IPS-11a (cell line): Measurements from ENCODE around the gene PLEKHM2.

Source experiments
- H3K4me3 ChIP-seq: one replicate; pipeline ENCODE4 v1.5.1; 2013; ENCODE audit warnings: low read depth, low read length, control low read depth

The PLEKHM2 gene

DNA sequence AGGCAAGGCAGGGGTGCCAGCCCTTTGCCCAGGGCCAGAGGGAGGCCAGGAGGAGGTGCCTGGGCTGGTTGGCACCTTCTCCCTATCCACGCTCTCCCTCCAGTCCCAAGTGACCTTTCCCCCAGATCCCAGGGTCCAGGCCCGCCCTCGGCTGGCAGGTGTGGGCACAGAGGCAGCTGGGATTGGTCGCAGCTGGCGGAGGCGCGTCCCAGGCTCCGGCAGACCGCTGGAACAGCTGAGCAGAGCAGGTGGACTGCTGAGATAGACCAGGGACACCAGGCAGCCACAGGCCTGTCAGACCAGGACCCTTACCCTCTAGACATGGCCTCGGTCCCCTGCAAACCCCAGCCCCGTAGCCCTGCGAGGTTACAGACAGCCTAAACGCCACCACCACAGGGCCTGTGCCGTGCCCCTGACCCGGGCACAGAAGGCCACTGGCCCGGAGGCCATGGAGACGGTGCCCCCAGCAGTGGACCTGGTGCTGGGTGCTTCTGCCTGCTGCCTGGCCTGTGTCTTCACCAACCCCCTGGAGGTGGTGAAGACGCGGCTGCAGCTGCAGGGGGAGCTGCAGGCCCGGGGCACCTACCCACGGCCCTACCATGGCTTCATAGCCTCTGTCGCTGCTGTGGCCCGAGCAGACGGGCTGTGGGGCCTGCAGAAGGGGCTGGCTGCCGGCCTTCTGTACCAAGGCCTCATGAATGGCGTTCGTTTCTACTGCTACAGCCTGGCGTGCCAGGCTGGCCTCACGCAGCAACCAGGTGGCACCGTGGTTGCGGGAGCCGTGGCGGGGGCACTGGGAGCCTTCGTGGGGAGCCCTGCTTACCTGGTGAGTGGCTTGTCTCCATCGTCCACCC is 52.1 kb downstream of the PLEKHM2 start, which contains the start of gene SLC25A34:
TSS of gene SLC25A34 (plus strand) at position 221 of the 854 bp plus-strand sequence. CDS start at position 449, 228 bp downstream.
- no peak within 1 kb of the TSS for H3K4me3 ChIP-seq

DNA sequence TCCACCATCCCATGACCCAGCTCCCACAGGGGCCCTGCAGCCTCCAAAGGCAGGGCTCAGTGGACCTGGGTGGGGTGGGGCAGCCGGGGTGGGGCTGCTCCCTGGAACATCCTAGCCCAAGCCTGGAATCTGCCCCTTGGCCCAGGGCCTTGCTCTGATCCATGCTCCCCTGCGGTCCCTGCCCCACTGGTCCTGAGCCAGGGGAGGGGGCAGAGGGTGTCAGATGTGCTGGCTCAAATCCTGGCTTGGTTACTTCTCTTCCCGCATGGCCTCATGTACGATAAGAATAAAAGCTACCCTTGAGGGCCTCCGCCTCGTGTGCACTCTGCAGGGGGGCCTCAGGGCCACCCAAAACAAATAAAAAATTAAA is 52.8 kb downstream of the PLEKHM2 start:
- no peak overlapping the region for H3K4me3 ChIP-seq

DNA sequence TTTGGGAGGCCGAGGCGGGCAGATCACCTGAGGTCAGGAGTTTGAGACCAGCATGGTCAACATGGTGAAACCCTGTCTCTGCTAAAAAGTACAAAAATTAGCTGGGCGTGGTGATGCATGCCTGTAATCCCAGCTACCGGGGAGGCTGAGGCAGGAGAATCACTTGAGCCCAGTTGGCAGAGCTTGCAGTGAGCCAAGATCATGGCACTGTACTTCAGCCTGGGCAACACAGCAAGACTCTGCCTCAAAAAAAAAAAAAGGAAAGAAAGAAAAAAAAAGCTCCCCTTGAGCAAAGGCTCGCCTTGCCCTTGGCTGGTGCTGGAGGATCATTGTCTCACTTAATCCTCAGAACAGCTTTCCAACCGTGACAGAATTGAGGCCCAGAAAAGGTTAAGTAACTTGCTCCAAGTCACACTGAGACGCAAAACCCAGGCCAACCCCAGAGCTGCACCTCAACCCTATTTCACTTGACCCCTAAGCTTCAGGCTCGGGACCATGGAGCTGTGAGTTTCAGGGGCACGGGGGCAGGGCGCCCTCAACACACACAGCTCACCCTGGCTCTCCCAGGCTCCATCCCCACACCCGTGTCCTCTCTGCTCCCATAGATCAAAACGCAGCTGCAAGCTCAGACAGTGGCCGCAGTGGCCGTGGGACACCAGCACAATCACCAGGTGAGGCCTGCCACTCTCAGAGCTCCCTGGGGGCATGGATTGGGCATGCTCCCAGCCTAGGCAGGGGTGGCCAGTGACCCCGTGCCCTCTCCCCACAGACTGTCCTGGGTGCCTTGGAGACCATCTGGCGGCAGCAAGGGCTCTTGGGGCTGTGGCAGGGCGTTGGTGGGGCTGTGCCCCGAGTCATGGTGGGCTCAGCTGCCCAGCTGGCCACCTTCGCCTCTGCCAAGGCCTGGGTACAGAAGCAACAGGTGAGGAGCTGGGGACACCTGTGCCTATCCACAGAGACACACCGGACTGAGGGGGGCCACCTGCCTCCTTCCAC is 53.5 kb downstream of the PLEKHM2 start:
- H3K4me3 ChIP-seq: no peak overlapping the region

DNA sequence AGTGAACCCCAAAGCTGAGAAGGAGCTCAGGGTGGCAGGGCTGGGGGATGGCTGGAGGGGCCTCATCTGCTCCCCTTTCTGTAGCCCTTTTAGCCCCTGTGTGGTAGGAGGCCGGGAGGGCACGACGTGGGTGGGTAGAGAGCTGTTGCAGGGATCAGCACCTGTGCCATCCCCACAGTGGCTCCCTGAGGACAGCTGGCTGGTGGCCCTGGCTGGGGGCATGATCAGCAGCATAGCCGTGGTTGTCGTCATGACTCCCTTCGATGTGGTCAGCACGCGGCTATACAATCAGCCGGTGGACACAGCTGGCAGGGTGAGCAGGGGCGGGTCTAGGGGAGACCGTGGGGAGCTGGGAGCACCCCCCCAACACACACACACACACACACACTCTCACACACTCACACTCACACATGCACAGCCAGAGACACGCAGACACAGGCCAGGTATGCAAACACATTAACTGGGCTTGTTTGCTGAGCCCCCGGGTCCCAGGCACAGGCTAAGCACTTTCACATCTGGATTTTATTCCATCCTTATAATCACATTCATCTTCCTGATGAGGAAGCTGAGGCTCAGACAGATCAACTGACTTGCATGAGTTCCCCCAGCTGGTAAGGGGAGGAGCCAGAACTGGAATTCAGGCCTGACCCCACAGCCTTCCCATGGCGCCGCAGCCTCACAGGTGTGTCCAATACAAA is 54.4 kb downstream of the PLEKHM2 start:
- H3K4me3 ChIP-seq: no peak overlapping the region

DNA sequence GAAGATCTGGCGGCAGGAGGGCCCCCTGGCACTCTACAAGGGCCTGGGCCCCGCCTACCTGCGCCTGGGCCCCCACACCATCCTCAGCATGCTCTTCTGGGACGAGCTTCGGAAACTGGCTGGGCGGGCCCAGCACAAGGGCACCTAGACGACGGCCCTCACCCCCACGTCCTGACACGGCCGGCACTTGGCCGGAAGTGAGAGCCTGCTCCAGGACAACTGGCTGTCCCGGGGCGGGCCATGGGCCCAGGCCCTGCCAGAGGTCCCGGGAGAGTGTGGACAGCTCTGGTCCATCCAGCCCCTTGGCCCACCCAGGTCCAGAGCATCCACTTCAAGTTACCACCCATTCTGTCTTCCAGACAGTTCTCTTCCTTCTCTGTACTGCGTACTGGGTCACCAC is 55.1 kb downstream of the PLEKHM2 start:
- H3K4me3 ChIP-seq: no peak overlapping the region

DNA sequence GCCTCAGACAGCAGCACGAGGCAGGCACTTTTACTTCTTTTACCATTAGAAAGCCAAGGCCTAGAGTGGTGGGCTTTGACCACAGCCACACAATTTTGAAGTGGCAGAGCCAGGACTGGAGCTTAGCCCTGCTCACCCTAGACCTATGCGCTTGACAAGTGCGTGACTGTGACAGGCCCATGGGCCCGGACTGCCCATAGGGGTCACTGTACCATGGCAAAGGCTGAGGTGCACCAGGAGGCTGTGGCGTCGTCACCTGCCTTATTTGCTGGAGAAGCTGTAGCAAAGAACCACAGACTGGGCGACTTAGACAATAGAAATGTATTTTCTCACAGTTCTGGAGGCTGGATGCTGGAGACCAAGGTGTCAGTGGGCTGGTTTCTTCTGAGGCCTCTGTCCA is 55.6 kb downstream of the PLEKHM2 start:
- H3K4me3 ChIP-seq: no peak overlapping the region

DNA sequence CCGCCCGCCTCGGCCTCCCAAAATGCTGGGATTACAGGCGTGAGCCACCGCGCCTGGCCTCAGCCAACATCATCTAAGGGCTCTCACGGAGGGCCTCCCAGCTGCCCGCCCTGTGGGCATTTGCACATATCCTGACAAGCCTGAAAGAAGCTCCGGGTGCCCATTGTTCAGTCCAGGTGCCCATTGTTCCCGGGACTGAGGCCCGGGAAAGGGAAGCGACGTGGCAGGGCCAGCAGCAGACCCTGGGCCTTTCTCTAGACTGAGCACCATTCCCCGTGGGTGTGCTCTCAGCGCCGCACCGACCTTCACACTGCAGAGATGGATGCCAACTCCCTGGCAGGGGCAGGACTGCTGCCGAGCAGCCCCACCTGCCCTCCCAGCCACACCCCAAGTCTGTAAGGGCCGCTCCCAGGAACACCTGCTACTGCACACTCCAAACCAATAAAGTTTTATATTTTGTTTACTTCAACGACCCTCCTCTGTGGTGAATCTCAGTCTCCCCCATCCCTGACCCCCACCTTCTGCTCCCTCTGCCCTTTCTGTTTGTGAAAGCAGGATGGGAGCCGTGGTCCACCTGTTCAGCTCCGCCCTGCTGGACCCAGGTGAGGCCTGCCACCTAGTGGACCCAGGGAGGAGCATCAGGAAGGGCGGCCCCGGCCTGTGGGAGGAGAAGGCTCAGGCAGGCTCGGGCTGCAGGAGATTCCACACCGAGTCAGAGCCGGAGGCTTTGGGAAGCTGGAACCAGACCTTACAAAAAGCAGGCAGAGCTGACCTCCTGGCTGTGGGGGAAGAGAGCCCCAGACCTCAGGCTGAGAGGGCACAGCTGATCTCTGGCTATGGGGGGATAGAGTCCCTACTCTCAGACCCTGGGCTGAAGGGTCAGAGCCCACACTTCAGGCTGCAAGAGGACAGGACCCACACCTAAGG is 57.1 kb downstream of the PLEKHM2 start:
- no peak overlapping the region for H3K4me3 ChIP-seq

DNA sequence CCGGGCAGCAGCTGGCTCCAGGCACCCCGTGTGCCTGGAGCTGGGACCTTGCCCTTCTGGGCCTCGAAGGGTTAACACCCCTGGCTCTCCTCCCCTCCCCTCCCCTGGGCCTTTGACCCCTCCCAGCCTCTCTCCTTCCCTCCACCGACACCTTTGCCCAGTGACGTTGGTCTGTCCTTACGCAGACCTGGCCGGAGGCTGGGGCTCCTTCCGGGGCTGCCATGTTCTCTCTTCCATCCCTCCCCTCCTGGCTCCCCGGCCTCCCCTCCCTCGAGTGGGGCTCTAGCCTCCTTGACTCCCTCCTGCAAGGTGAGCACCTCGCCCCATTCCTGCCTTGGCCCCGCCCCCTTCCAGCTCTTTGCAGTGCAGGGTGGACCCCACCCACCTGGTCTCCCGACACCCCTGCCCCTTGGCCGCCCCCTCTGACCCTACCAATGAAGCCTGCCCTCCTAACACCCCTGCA is 58.2 kb downstream of the PLEKHM2 start, which contains the start of gene TMEM82:
TSS of gene TMEM82 (plus strand) at position 161 of the 463 bp plus-strand sequence. CDS start at position 222, 61 bp downstream.
- H3K4me3 ChIP-seq: no peak within 1 kb of the TSS

DNA sequence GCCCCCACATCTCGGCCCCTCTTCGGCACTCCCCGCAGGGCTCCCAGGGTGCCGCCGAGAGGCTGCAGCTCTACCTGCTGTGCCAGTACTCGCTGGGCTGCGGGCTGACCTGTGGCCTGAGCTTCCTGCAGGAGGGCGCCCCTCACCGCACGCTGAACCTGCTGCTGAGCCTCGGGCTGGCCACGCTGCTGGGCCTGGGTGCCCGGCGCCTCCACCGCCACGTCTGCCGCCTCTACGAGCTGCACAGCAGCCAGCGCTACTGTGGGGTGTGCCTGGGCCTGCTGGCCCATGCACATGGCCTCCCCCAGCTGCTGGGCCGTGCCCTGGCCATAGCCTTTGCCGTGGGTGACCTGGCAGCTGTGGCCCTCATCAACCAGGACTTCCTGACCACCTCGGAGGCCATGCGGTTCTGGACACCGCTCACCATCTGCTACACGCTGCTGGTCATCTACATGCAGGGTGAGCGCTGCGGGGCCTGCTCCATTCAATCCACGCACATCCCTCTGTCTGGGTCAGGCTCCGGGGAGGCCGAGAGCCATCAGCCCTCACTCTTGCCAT is 60.1 kb downstream of the PLEKHM2 start:
- H3K4me3 ChIP-seq: no peak overlapping the region

DNA sequence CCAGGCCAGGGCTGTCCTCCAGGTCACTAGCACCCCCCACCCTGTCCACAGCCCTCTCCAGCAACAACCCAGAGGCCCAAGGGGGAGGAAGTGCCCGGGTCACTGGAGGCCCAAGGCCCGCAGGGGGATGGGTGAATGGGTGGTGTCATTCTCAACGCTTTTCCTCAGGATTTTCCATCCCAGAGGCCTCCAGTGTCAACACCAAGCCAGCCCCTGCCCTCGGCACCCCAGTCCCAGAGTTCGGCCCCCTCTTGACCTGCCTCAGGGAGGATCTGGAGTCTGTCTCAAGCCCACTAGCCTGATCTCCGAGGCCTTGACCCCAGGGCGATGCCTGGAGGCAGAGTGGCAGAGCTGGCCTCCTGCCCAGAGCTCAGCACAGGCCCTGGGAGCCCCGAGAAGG is 63.3 kb downstream of the PLEKHM2 start:
- H3K4me3 ChIP-seq: no peak overlapping the region

DNA sequence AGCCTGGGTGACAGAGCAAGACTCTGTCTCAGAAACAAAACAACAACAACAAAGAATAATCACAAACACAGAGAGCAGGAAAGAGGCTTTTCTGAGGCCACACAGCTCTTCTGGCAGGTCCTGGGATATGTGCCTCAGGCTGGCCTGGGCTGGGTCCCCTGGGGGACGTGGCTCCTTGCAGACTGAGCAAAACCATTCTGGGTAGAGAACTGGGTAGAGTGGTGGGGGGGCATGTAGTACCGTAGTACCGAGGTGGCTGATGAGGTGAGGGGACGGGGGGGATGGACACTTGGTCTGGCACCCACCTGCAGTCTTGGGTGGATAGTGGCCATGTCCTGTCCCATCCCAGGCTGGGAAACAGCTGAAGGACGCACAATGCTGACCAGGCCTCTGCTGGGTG is 64.1 kb downstream of the PLEKHM2 start:
- H3K4me3 ChIP-seq: no peak overlapping the region

DNA sequence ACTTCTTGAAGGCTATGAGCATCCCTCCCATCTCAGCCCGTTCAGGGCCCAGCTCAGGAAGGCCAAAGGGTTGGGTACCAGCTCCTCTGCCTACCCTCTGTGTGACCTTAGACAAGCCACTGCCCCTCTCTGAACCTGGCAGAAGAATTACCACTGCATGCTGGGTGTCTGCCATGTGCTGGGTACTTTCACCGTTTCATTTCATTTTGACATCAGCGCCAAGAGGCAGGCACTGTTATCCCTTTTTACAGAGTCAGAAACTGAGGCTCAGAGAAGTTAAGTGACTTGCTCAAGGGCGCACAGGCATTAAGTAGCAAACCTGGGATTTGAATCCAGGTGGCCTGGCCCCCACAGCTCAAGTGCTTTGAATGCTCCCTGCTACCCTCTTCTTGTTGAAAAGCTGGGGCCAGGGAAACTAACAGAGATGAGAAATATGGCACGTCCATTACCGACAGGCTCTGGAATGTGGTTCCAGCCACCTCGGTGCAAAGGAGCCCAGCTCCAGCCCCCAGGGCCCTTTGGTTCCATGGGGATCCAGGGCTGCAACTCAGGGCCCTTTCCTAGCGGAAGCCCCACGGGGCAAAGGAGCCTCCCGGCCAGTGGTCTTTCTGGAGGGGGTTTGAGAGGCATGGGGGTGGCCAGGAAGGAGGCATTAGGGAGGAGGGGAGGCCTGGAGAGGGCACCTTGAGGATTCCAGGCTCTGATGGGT is 64.7 kb downstream of the PLEKHM2 start:
- H3K4me3 ChIP-seq: no peak overlapping the region

DNA sequence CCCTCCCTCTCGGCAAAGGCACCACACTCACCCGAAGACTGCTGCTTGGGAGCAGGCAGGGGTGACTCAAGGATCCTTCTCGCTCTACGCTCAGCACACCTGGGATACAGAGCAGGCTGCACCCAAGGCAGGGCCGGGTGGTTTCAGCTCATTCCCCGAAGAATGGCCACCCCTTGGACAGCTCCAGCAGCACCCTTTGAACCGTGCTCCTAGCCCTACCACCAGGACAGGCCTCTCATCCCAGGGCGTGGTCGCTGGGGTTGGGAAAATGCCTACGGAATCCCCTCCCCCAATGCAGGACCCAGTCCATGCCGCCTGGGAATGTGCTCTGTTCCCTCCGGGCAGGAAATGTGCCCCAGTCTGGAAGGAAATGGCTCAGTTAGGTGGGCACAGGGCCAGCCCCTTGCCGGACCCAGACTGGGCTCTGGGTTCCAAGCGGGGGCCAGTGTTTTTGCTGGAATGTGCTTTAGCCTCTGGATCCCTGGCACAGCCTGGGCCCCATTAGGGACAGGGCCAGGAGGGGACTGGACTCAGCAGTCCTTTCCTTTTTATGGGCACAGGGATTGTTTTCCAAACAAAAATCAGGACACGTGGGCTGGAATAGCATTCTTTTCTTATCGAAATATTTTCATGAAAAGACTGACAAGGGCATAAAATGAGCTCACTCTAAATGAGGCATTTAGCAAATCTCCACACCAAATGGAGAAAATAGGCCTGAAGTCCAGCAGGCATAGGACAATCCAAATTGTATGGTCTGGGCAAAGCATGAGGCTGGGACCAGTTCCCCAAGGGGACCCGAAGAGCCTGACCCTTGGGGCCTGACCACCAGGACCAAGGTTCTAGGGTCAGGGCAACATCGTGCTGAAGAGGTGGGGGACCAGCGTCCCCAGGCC is 65.5 kb downstream of the PLEKHM2 start:
- H3K4me3 ChIP-seq: no peak overlapping the region

DNA sequence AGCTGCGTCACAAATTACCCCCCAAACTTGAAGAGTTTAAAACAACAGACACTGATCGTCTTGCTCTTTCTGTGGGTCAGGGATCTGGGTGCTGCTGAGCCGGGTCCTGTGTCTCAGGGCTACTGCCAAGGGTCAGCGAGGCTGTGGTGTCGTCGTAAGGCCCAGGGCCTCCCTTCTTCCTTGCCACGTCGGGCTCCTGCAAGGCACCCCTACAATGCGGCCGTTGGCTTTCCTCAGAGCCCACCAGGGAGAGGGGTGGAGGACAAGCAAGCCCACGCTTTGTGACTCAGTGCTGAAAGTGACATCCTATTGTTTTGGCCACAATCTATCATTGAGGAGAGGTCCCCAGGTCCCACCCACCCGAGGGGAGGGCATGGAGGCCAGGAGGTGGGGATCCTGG is 66.8 kb downstream of the PLEKHM2 start:
- H3K4me3 ChIP-seq: no peak overlapping the region

DNA sequence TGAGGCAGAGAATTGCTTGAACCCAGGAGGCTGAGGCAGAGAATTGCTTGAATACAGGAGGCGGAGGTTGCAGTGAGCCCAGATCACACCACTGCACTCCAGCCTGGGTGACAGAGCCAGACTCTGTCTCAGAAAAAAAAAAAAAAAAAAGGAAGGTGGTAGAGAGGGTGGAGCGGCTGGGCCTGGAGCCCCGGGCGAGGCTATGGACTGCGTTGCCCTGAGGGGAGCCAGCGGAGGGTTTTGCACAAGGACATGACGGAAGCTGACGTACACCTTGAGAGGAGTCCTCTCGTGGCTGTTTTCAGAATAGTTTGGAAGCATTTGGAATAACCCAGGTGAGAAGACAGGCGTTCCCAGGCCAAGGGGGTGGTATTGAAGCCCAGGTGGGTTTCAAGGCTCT is 67.6 kb downstream of the PLEKHM2 start:
- H3K4me3 ChIP-seq: no peak overlapping the region

DNA sequence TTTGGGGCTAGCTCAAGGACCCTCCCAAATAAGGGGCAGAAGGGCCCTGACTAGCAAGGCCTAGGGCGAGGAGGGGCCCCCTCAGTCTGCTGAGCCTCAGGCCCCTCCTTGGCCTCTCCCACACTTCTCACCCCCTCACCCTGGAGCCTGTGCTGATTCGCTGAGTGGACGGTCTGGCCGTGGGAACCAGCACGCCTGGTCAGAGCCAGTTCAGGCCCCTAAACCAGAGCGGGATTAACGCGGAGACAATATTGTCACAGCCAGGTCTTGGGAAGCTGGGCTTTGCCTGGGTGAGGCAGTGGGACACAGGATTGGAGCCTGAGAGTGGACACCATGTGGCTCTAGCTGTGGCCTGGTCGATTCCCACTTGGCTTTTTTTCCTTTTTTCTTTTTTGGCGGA is 69.7 kb downstream of the PLEKHM2 start:
- no peak overlapping the region for H3K4me3 ChIP-seq

DNA sequence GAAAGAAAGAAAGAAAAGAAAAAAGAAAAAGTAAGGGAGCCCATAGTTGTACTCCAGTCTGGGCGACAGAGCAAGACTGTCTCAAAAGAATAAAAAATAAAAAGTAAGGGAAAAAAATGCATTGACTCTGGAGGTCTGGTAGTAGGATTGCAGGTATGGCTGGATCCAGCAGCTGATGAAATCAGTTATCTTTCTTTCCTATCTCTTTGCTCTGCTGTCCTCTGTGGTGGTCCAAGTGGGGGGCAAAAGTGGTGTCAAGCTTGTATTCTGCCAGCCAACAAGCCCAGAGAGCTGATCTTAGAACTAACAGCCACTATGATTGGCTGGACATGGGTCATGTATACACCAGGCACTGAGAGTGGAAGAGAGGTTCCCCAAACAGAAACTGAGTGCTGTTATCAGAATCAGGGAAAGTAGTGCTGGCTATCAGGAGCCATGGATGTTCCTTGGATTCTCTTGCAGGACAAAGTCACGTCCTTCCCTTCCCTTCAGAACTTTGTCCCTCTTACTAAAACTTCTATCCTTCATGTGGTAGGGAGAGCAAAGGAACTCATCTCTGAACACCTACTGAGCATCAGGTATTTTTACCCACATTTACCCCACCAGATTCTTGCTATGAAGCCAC is 71.0 kb downstream of the PLEKHM2 start:
- H3K4me3 ChIP-seq: no peak overlapping the region
